Measurements from ENCODE around the gene HOXA5.

HOXA5 gene

GRCh38 chr7:27112361-27112760, 31.1 kb downstream of the HOXA5 start:
- H3K27ac ChIP-seq, result no peak overlapping the region
- CTCF ChIA-PET, result interaction anchor here (1.7 kb wide), 1 partner anchor 258 kb away, joined by 5 read pairs; no protein-coding TSS in a partner anchor
- POLR2A ChIA-PET (ENCODE audit: low non-redundant PET), result no interaction called here
- no peak for TF ChIP-seq CTCF (conservative IDR thresholded peaks at IDR 0.05; ENCODE audit: low read depth)
- no peak for DNase-seq (ENCODE audit: low spot score)

GRCh38 chr7:27111751-27112277, 31.7 kb downstream of the HOXA5 start:
- ChIA-PET CTCF (no interaction called here), POLR2A (ENCODE audit: low non-redundant PET) (no interaction called here)
- no peak for DNase-seq (ENCODE audit: low spot score)
- H3K27ac ChIP-seq, result peak overlapping the region; percentile 92; the same call in 1 of the 2 replicates
- TF ChIP-seq CTCF (conservative IDR thresholded peaks at IDR 0.05; ENCODE audit: low read depth), result no peak

- DNase-seq (ENCODE audit: low spot score), result peak; percentile 79
- no peak for TF ChIP-seq CTCF (conservative IDR thresholded peaks at IDR 0.05; ENCODE audit: low read depth)
- ChIA-PET POLR2A (ENCODE audit: low non-redundant PET) (interaction anchor here (0.6 kb wide), 1 partner anchor 14 kb away, joined by 3 read pairs; no protein-coding TSS in a partner anchor), CTCF (interaction anchor here (0.7 to 1.2 kb wide), 2 partner anchors 12 to 33 kb away, joined by 3 to 4 read pairs; no protein-coding TSS in a partner anchor)
- H3K27ac ChIP-seq, result peak overlapping the region; percentile 92
Observed at GRCh38 chr7:27111042-27111750, 32.3 kb downstream of the HOXA5 start.

- CTCF ChIA-PET, result interaction anchor here (0.6 to 1.2 kb wide), 3 partner anchors 11 to 252 kb away, joined by 3 to 4 read pairs (median 4); no protein-coding TSS in a partner anchor
- TF ChIP-seq CTCF (conservative IDR thresholded peaks at IDR 0.05; ENCODE audit: low read depth), result no peak
- peak overlapping the region; percentile 92 for H3K27ac ChIP-seq
- peak; percentile 81 for DNase-seq (ENCODE audit: low spot score)
- POLR2A ChIA-PET (ENCODE audit: low non-redundant PET), result interaction anchor here (0.6 kb wide), 1 partner anchor 14 kb away, joined by 3 read pairs; no protein-coding TSS in a partner anchor
Observed at GRCh38 chr7:27110186-27111031, 33.1 kb downstream of the HOXA5 start.

- ChIA-PET CTCF (no interaction called here), POLR2A (ENCODE audit: low non-redundant PET) (no interaction called here)
- peak overlapping the region; percentile 92 for H3K27ac ChIP-seq
Observed at GRCh38 chr7:27109466-27110185, 33.9 kb downstream of the HOXA5 start.

More at GRCh38 chr7:27109466-27110185, 33.9 kb downstream of the HOXA5 start:
- TF ChIP-seq CTCF (conservative IDR thresholded peaks at IDR 0.05; ENCODE audit: low read depth), result no peak
- DNase-seq (ENCODE audit: low spot score), result no peak

All from RWPE1 (cell line).